Fibroblast of the conjunctiva (primary cell): ENCODE data around the gene NR1D1.
A peak's percentile ranks its signal among the peaks of the same experiment; 100 is the strongest.

ENCODE experiments used
- DNase-seq: peaks from one replicate; pipeline ENCODE4 v3.0.0-alpha.2; 2010; ENCODE audit warnings: low read depth

NR1D1 gene

GRCh38 chr17:40075201-40075941, 25.0 kb downstream of the NR1D1 start:
- peak; percentile 76 for DNase-seq

GRCh38 chr17:40074871-40075200, 25.6 kb downstream of the NR1D1 start:
- no peak for DNase-seq

- DNase-seq = no peak
Measured at GRCh38 chr17:40074175-40074512, 26.2 kb downstream of the NR1D1 start.

- DNase-seq = no peak
Measured at GRCh38 chr17:40073454-40074174, 26.8 kb downstream of the NR1D1 start.

- DNase-seq = no peak
Measured at GRCh38 chr17:40072735-40073346, 27.5 kb downstream of the NR1D1 start.

- DNase-seq = no peak
Measured at GRCh38 chr17:40072040-40072734, 28.2 kb downstream of the NR1D1 start.

GRCh38 chr17:40071313-40072039, 28.9 kb downstream of the NR1D1 start:
- DNase-seq = no peak

GRCh38 chr17:40070709-40071312, 29.6 kb downstream of the NR1D1 start:
- DNase-seq = no peak

GRCh38 chr17:40069751-40070708, 30.4 kb downstream of the NR1D1 start:
- DNase-seq = no peak

- peak; percentile 73 for DNase-seq
Measured at GRCh38 chr17:40068917-40069750, 31.3 kb downstream of the NR1D1 start.

- DNase-seq = no peak
Measured at GRCh38 chr17:40068584-40068916, 31.8 kb downstream of the NR1D1 start.

GRCh38 chr17:40068129-40068581, 32.2 kb downstream of the NR1D1 start:
- no peak for DNase-seq

- no peak for DNase-seq
Measured at GRCh38 chr17:40067710-40068109, 32.7 kb downstream of the NR1D1 start.

- no peak for DNase-seq
Measured at GRCh38 chr17:40065769-40066510, 34.4 kb downstream of the NR1D1 start.

- no peak for DNase-seq
Measured at GRCh38 chr17:40064971-40065768, 35.2 kb downstream of the NR1D1 start.

- DNase-seq = no peak
Measured at GRCh38 chr17:40063901-40064531, 36.4 kb downstream of the NR1D1 start.

- DNase-seq = no peak
Measured at GRCh38 chr17:40063187-40063771, 37.1 kb downstream of the NR1D1 start.
